ENCODE data around the gene PRDM5.
"Not testable (repeated sequence)": the region's sequence is repeated elsewhere in the genome, so short reads cannot be mapped to it uniquely, and the experiment has no call there.

PRDM5 gene

GRCh38 chr4:120741636-120742035, 180.9 kb downstream of the PRDM5 start:
- not testable (repeated sequence) for DNase-seq

GRCh38 chr4:120736312-120736711, 186.2 kb downstream of the PRDM5 start:
- no peak for DNase-seq

GRCh38 chr4:120733968-120734367, 188.6 kb downstream of the PRDM5 start:
- no peak for DNase-seq

GRCh38 chr4:120733054-120733453, 189.5 kb downstream of the PRDM5 start:
- no peak for DNase-seq

GRCh38 chr4:120731561-120731960, 191.0 kb downstream of the PRDM5 start:
- DNase-seq = no peak

GRCh38 chr4:120730777-120731320, 191.7 kb downstream of the PRDM5 start:
- no peak for DNase-seq

- DNase-seq = no peak
Measured at GRCh38 chr4:120728892-120729675, 193.4 kb downstream of the PRDM5 start.

GRCh38 chr4:120725639-120726580, 196.6 kb downstream of the PRDM5 start:
- no peak for DNase-seq

GRCh38 chr4:120724656-120725055, 197.9 kb downstream of the PRDM5 start:
- DNase-seq = no peak

GRCh38 chr4:120723986-120724385, 198.5 kb downstream of the PRDM5 start:
- DNase-seq = no peak

GRCh38 chr4:120723105-120723504, 199.4 kb downstream of the PRDM5 start:
- DNase-seq = no peak

- DNase-seq = no peak
Measured at GRCh38 chr4:120722655-120723054, 199.9 kb downstream of the PRDM5 start.

- no peak for DNase-seq
Measured at GRCh38 chr4:120720354-120720934, 202.1 kb downstream of the PRDM5 start.

GRCh38 chr4:120718979-120719566, 203.5 kb downstream of the PRDM5 start:
- DNase-seq = no peak

GRCh38 chr4:120716346-120716745, 206.2 kb downstream of the PRDM5 start:
- DNase-seq = no peak

- DNase-seq = no peak
Measured at GRCh38 chr4:120714417-120715010, 208.0 kb downstream of the PRDM5 start.

- no peak for DNase-seq
Measured at GRCh38 chr4:120709991-120710390, 212.5 kb downstream of the PRDM5 start.

- no peak for DNase-seq
Measured at GRCh38 chr4:120704538-120704937, 218.0 kb downstream of the PRDM5 start.

- no peak for DNase-seq
Measured at GRCh38 chr4:120703908-120704307, 218.6 kb downstream of the PRDM5 start.

- DNase-seq = no peak
Measured at GRCh38 chr4:120699354-120699753, 223.2 kb downstream of the PRDM5 start.

- DNase-seq = no peak
Measured at GRCh38 chr4:120694973-120695372, 227.6 kb downstream of the PRDM5 start.

GRCh38 chr4:120693816-120694215, 228.7 kb downstream of the PRDM5 start:
- DNase-seq = no peak
